RWPE2 (cell line): Measurements from ENCODE around the gene KRTAP9-2.
"Not testable (repeated sequence)": the region's sequence is repeated elsewhere in the genome, so short reads cannot be mapped to it uniquely, and the experiment has no call there.

ENCODE experiments used
- ATAC-seq: fragments of 200-7000 bp; cut with Tn5 transposase; 3 replicates; pipeline ENCODE4 v1.9.1; 2021; ENCODE audit warnings: low read depth
- DNase-seq: peaks from one replicate; pipeline ENCODE4 v3.0.0-alpha.2; 2020; ENCODE audit warnings: low spot score
- H3K27ac ChIP-seq: fragments of 450-650 bp; 2 replicates; pipeline ENCODE4 v1.5.1; 2017; ENCODE audit warnings: mild to moderate bottlenecking; ENCODE audit not compliant: poor library complexity, severe bottlenecking
- H3K27me3 ChIP-seq: fragments of 250-450 bp; sonication (Bioruptor Pico); 2 replicates; pipeline ENCODE4 v1.5.1; 2021; ENCODE audit warnings: mild to moderate bottlenecking, moderate library complexity; ENCODE audit not compliant: insufficient read depth, poor library complexity, severe bottlenecking
- H3K36me3 ChIP-seq: fragments of 250-450 bp; sonication (Bioruptor Pico); 2 replicates; pipeline ENCODE4 v1.5.1; 2020; ENCODE audit warnings: low read depth, mild to moderate bottlenecking, moderate library complexity
- H3K4me1 ChIP-seq: fragments of 250-450 bp; sonication (Bioruptor Pico); 2 replicates; pipeline ENCODE4 v1.5.1; 2021; ENCODE audit warnings: mild to moderate bottlenecking, moderate library complexity; ENCODE audit not compliant: insufficient read depth, poor library complexity, severe bottlenecking
- H3K4me3 ChIP-seq: fragments of 250-450 bp; sonication (Bioruptor Pico); 2 replicates; pipeline ENCODE4 v1.5.1; 2021; ENCODE audit warnings: mild to moderate bottlenecking, moderate library complexity; ENCODE audit not compliant: severe bottlenecking
- H3K9me3 ChIP-seq: fragments of 250-450 bp; sonication (Bioruptor Pico); 2 replicates; pipeline ENCODE4 v1.5.1; 2021; ENCODE audit warnings: mild to moderate bottlenecking, moderate library complexity; ENCODE audit not compliant: severe bottlenecking
- TF ChIP-seq, protein P1 (sequence below): fragments of 450-650 bp; IDR thresholded peaks from one replicate; pipeline ENCODE4 v1.5.1; 2017; ENCODE audit warnings: mild to moderate bottlenecking, moderate library complexity; ENCODE audit not compliant: poor library complexity, severe bottlenecking

The KRTAP9-2 gene

GRCh38 chr17:41237949-41238437, 11.5 kb downstream of the KRTAP9-2 start, which contains the start of gene KRTAP9-8:
Gene KRTAP9-8, plus strand, starts transcription at chr17:41237999. Its CDS starts 53 bp downstream, at chr17:41238052.
- not testable (repeated sequence) for H3K27me3 ChIP-seq, H3K4me3 ChIP-seq, H3K9me3 ChIP-seq, ATAC-seq, H3K27ac ChIP-seq, H3K4me1 ChIP-seq, H3K36me3 ChIP-seq, DNase-seq

DNA sequence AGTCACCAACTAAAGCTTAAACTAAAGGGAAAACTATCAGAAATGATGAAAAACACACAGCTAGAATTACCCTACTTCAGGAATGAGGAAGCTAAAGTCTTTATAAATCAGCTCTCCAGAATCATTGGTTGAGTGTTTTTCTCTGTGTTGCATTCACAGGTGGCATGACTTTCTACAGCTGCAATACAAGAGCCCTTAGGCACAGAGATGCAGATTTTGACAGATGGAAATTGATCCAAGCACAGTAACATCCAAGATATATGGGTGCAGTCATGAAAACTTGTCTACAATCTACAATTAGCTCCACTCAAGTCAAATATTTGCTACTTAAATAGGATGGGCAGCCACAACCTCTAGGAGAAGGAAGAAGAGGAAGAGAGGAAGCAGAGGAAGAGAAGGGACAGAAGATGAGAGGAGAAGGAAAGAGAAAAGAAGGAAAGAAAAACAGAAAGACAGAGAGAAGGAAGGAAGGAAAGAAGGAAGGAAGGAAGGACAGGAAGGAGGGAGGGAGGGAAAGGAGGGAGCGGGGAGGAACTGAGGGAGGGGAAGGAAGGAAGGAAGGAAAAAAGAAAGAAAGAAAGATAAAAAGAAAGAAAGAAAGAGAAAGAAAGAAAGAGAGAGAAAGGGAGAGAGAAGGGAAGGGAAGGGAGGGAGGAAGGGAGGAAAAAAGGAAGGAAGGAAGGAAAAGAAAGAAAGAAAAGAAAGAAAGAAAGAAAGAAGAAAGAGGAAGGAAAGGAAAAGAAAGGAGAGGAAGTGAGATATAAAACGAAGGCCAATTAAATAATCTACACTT, 20.7 kb downstream of the KRTAP9-2 start:
- H3K27me3 ChIP-seq, H3K27ac ChIP-seq, ATAC-seq, H3K4me1 ChIP-seq, H3K9me3 ChIP-seq, H3K36me3 ChIP-seq, H3K4me3 ChIP-seq, DNase-seq: not testable (repeated sequence)

GRCh38 chr17:41249637-41250240, 23.3 kb downstream of the KRTAP9-2 start, which contains the start of gene KRTAP9-4:
Gene KRTAP9-4, plus strand, starts transcription at chr17:41249687. Its CDS starts 34 bp downstream, at chr17:41249721.
- not testable (repeated sequence) for H3K27ac ChIP-seq, DNase-seq, H3K4me3 ChIP-seq, H3K9me3 ChIP-seq, H3K27me3 ChIP-seq, H3K4me1 ChIP-seq, ATAC-seq, H3K36me3 ChIP-seq

DNA sequence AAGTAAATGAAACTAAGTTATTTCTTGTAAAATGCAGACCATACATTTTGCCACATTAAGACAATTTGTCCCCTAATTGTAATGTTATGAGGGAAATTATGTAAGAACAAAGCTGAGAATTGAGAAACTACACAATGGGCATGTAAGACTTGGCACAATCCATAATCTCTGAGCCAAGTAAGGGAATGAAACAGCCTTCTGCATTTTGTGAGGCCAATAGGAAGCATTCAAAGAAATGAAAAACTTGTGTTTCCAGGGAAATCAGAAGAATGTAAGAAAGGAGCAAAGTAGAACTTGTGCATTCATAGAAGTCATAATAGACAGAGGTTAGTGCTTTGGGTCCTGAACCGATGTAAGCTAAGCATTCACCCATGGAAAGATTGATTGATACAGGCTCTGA, 24.8 kb downstream of the KRTAP9-2 start:
- Histone ChIP-seq H3K36me3 (no peaks in the 10 kb centered on the region), H3K4me3 (no peak overlapping the region), H3K27ac (no peak overlapping the region), H3K27me3 (peaks cover 5% of the 10 kb centered on the region), H3K4me1 (no peaks in the 10 kb centered on the region), H3K9me3 (no peaks in the 10 kb centered on the region)
- DNase-seq (no peak), ATAC-seq (no peak)
- TF ChIP-seq, protein P1, sequence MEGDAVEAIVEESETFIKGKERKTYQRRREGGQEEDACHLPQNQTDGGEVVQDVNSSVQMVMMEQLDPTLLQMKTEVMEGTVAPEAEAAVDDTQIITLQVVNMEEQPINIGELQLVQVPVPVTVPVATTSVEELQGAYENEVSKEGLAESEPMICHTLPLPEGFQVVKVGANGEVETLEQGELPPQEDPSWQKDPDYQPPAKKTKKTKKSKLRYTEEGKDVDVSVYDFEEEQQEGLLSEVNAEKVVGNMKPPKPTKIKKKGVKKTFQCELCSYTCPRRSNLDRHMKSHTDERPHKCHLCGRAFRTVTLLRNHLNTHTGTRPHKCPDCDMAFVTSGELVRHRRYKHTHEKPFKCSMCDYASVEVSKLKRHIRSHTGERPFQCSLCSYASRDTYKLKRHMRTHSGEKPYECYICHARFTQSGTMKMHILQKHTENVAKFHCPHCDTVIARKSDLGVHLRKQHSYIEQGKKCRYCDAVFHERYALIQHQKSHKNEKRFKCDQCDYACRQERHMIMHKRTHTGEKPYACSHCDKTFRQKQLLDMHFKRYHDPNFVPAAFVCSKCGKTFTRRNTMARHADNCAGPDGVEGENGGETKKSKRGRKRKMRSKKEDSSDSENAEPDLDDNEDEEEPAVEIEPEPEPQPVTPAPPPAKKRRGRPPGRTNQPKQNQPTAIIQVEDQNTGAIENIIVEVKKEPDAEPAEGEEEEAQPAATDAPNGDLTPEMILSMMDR, result no peak

DNA sequence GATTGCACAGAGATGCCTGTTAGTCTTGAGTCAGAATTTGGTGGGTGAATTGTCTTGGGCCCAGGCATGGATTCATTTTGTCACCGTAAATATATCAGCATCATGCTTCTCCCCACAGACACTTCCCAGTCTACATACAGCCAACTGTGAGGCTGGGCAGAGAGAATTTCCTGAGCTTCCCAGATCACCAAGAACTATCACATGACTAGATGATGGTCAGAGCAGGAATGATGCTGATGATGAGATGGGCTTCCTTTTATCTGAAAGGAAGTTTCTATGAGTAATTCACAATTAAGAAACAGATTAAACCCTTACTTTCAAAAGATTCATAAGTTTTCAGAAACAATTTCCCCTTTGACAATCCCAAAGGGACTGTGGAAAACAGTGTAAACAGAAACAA, 28.4 kb downstream of the KRTAP9-2 start:
- Histone ChIP-seq H3K36me3 (no peaks in the 10 kb centered on the region), H3K27me3 (peaks cover 5% of the 10 kb centered on the region), H3K27ac (no peak overlapping the region), H3K4me1 (no peaks in the 10 kb centered on the region), H3K9me3 (no peaks in the 10 kb centered on the region), H3K4me3 (no peak overlapping the region)
- no peak for DNase-seq
- ATAC-seq, result no peak
- TF ChIP-seq, protein P1, result no peak

DNA sequence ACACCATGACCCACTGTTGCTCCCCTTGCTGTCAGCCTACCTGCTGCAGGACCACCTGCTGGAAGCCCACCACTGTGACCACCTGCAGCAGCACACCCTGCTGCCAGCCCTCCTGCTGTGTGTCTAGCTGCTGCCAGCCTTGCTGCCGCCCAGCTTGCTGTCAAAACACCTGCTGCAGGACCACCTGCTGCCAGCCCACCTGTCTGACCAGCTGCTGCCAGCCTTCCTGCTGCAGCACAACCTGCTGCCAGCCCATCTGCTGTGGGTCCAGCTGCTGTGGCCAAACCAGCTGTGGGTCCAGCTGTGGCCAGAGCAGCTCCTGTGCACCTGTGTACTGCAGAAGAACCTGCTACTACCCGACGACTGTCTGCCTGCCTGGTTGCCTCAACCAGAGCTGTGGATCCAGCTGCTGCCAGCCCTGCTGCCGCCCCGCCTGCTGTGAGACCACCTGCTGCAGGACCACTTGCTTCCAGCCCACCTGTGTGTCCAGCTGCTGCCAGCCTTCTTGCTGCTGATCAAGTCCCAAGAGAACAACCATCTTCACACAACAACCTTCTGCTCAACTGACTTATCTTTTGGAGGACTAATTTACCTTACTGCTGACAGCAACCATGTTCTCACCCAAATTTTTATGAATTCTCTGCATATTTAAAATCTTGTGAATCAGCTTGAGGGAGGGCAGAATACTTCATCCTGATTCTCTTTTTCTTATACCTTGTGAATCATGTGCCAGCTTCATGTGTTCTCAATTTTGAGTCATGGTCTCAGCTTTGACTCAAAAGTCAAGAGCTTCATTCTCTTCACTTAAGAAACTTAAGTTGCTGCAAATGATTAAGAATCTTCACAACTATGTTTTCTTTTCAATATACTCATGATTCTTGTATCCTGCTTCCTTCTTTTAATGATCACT, 29.2 kb downstream of the KRTAP9-2 start, which contains the start of gene KRTAP9-9:
Gene KRTAP9-9, plus strand, starts transcription at position 4 of the 910 bp plus-strand sequence.
- H3K27me3 ChIP-seq, H3K4me3 ChIP-seq, ATAC-seq, H3K4me1 ChIP-seq, H3K27ac ChIP-seq, H3K9me3 ChIP-seq, H3K36me3 ChIP-seq, DNase-seq: not testable (repeated sequence)
